Activated gamma-delta T cell treated with anti-CD3 and anti-CD28 coated beads, Interleukin-2, amount 50 U/mL, for 16 hours (primary cell): ENCODE measurements around the gene TEX14.
A peak's percentile ranks its signal among the peaks of the same experiment; 100 is the strongest.

Source experiments
- DNase-seq: peaks from one replicate; pipeline ENCODE4 v3.0.0-alpha.2; 2020; ENCODE audit warnings: low read depth

Gene TEX14, protein sequence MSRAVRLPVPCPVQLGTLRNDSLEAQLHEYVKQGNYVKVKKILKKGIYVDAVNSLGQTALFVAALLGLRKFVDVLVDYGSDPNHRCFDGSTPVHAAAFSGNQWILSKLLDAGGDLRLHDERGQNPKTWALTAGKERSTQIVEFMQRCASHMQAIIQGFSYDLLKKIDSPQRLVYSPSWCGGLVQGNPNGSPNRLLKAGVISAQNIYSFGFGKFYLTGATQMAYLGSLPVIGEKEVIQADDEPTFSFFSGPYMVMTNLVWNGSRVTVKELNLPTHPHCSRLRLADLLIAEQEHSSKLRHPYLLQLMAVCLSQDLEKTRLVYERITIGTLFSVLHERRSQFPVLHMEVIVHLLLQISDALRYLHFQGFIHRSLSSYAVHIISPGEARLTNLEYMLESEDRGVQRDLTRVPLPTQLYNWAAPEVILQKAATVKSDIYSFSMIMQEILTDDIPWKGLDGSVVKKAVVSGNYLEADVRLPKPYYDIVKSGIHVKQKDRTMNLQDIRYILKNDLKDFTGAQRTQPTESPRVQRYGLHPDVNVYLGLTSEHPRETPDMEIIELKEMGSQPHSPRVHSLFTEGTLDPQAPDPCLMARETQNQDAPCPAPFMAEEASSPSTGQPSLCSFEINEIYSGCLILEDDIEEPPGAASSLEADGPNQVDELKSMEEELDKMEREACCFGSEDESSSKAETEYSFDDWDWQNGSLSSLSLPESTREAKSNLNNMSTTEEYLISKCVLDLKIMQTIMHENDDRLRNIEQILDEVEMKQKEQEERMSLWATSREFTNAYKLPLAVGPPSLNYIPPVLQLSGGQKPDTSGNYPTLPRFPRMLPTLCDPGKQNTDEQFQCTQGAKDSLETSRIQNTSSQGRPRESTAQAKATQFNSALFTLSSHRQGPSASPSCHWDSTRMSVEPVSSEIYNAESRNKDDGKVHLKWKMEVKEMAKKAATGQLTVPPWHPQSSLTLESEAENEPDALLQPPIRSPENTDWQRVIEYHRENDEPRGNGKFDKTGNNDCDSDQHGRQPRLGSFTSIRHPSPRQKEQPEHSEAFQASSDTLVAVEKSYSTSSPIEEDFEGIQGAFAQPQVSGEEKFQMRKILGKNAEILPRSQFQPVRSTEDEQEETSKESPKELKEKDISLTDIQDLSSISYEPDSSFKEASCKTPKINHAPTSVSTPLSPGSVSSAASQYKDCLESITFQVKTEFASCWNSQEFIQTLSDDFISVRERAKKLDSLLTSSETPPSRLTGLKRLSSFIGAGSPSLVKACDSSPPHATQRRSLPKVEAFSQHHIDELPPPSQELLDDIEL (N-terminal part only)

DNA sequence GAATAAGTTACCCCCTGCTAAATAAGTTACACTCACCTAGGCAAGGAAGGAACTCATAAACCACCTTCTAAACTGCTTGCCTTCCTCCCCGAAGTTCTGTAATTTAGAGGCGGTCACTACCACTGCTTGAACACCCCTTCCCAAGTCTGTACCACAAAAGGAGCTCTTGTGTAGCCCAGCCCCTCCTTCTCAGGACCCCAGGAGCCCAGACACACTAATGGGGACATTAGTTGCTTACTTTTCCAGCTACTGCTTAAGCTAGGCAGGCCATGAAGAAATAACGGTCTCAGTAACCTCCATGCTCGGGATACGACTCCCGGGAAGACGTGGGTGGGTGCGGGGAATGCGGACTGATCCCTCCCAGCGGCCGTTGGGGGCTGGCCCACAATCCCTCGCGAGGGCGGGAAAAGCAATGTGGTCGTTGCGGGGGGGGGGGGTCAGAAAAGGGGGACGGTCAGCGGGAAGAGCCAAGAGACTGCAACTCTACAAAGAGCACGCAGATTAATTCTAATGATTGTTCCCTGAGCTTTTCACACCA is at the start of gene TEX14:
Gene TEX14, minus strand, starts transcription at position 345 of the 538 bp plus-strand sequence. CDS start 40,044 bp downstream, outside the sequence.
- DNase-seq, result no peak

DNA sequence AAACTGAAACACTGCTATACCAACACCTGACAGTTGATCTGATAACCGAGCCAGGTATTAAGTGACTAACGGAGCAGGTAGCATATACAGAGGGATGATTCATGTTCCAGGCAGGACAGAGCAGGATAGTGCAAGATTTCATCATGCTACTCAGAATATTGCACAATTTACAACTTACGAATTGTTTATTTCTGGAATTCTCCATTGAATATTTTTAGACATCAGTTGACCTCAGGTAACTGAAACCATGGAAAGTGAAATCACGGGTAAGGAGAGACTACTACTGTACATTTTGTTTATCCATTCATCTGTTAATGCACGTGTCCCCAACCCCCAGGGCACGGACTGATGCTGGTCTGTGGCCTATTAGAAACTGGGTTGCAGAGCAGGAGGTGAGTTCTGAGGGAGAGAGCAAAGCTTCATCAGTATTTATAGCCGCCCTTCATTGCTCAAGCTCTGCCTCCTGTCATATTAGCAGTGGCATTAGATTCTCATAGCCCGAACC is 49.3 kb upstream of the TEX14 start:
- DNase-seq, result no peak

DNA sequence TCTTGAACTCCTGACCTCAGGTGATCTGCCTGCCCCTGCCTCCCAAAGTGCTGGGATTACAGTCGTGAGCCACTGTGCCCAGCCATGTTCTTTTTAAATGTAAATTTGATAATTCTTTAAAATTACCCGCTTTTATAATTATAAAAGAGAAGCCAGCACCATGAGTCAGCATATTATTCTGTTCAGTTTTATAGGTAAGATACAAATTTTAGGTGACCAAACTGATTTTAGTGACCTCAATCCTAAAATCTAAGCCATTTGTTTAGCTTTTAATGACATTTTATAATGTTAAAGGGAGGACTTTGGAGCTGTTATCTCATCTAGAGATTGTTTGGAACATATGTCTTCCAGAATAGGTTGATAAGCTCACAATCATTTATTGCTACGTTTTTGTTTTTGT is 43.0 kb upstream of the TEX14 start:
- no peak for DNase-seq

DNA sequence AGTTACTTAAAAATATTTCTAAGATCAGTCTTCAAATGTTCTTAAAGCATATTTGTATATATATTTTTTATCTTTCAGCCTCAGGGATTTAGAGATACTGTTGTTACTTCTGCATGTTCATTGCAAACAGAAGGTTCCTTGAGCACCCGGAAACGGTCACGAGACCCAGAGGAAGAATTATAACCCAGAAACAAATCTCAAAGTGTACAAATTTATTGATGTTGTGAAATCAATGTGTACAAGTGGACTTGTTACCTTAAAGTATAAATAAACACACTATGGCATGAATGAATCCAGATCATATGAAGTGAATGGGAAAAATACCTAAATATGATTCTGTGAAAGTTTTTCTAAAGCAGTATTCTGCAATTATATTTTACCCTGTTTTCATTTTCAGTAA is 42.2 kb upstream of the TEX14 start:
- DNase-seq, result no peak

DNA sequence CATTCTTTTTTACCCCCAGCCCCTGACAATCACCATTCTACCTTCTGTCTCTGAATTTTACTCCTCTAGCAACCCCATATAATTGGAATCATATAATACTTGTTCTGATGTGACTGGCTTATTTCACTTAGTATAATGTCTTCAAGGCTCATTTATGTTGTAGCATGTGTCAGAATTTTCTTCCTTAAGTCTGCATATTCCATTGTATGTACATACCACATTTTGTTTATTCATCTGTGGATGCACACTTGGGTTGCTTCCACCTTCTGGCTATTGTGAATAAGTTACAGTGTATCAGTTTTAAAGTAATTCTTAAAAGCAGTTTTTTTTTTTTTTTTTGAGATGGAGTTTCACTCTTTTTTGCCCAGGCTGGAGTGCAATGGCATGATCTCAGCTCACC is 39.1 kb upstream of the TEX14 start:
- DNase-seq, result no peak

DNA sequence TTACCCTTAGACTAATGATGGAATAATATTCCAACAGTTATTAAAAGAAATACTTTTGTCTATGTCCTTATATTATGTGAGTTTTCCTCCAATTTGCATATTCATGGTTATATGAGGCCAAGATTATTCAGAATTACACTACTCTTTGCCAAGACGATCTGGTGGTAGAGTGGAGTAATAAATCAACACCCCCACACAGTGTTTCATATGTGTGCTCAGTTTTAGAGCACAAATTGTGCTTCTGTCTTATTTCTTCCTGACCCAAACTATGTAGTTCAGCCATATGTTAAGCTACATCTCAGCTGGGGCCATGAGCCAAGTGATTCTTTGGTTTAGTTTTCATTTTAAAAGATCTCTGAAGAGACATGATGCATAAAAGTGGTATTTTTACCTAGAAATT is 37.0 kb upstream of the TEX14 start:
- no peak for DNase-seq

DNA sequence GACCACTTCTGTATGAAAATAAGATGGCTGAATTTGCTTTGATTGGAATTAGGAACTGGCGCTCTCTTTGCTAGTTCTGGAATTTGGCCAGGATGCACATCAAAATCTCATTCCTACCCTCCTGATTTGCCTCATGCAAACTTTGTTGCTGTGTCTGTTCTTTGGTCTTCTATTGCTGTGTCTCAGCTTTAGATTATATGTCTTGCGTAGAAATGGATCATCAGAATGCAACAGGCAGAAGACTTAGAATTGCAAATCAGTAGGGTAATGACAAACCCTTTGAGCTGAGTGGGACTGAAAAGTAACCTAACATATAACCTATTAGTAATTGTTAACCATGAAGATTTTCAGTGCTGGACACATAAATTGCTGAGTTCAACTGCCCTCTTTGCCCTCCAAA is 30.9 kb upstream of the TEX14 start:
- DNase-seq, result no peak

DNA sequence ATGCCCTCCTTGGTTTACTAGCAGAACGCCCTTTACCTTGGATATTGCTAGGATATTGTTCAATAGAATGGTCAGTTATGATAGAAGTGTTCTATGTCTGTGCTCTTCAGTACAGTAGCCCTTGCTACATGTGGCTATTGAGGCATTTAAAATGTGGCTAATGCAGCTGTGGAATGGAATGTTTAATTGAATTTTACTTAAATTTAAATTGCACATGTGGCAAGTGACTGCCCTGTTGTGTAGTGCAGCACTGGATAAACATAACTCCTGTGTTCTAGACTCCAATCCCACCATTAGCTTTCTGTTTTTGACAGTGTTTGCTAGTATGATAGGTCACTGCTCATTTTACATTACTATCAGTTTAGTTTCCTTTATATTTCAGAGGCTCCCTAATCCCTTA is 30.4 kb upstream of the TEX14 start:
- DNase-seq, result no peak

DNA sequence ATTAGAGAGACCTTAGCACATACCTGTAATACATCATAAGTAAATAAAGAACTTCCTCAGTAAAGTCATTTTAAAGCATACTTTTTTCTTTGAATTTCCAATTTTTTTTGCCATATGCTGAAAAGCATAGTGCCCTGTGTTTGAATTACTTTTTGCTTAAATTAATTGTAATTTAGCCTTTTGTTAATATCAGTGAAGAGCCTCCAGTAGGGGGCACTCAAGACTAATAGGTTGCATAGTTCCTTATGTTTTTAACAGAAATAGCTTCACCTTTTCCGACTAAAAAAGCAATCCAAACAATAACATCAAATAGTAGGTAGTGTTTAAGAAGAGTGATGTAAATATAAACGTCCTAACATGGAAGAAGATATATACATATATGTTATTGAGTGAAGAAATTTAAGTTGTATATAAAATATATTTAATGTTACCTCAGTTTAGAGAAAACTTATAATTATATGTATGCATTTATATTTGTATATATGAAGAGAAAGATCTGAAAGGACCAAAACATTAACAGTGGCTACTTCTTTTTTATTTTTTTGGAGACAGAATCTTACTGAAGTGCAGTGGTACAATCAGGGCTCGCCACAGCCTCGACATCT is 19.2 kb upstream of the TEX14 start:
- peak; percentile 14 for DNase-seq

DNA sequence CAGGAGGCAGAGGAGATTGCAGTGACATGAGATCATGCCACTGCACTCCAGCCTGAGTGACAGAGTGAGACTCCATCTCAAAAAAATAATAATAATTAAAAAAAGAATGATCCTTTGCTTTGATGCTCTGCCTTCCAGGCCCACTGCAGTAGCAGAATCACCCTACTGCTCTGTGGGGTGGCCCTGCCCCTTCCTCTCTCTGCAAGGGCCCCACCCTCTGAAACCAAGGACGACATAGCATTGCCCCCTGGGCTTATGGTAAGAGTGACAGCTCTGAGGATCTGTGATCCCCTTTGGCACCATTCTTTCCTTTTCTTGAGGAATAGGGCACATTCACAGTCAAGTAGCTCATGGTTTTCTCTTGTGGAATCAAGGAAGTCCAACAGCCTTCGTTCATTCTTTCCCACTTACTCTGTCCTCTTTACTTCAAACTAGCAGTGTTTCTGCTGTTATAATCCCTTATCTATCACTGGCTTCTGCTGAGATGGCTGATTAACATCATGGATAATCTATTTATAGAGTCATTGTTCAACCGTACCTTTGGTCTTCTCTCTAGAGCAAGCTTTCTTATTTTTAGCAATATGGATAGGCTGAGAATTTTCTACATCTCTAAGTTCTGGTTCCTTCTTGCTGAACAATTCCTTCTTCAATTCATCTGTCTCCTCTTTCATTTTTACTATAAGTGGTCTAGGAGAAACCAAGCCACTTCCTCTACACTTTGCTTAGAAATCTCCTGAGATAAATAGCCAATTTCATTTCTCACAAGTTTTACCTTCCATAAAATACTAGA is 14.7 kb upstream of the TEX14 start:
- DNase-seq, result no peak

DNA sequence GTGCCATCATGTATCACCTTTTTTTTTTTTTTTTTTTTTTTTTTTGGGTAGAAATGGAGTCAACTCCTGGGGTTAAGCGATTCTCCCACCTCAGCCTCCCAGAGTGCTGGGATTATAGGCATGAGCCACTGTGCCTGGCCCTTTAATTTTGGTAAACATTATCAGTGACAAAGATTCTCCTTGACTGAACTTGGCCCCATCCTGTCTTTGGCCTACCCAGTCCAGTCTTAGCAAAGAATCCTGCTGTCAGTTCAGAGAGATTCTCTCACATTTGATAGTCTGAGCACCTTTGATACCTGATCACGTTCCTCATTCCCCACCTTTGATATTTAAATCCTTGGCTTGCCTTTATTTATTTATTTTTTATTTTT is 12.1 kb upstream of the TEX14 start:
- no peak for DNase-seq

DNA sequence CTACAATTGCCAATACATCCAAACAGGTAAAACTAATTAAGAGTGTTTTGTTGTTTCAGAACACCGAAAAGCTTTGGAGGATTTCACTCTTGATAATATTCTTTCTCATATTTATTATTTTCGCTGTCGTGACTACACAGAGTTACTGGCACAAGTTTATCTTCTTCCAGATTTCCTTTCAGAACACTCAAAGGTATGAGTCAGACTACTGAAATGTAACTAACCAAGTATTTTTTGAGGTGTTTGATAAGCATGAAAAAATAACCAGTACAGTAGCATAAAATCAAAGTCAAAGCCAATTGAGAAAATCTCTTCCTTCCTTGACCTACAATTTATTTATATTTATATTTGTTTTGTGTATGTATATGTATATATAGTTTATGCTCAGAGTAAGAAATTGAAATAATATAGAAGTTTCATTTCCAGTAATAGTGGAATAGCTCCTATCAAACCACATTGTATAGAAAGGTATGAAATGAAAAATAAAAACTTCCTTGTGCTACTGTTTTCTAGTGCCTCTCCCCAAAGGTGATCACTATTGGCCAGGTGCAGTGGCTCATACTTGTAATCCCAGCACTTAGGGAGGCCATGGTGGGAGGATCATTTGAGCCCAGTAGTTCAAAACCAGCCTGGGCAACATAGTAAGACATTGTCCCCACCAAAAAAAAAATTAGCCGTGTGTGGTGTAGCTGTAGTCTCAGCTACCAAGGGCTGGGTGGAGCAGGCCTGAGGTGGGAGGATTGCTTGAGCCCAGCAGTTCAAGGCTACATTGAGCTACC is 11.5 kb upstream of the TEX14 start:
- no peak for DNase-seq

DNA sequence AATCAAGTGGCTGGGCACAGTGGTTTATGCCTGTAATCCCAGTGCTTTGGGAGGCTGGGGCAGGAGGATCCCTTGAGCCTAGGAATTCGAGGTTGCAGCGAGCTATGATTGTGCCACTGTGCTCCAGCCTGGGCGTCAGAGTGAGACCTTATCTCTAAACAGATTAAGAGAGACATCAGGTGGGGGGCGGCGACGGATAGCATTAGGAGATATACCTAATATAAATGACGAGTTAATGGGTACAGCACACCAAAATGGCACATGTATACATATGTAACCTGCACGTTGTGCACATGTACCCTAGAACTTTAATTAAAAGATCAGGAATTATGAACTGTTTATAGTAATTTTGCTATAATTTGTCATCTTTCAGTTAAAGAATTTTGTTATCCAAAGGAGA is 10.9 kb upstream of the TEX14 start:
- DNase-seq, result no peak

DNA sequence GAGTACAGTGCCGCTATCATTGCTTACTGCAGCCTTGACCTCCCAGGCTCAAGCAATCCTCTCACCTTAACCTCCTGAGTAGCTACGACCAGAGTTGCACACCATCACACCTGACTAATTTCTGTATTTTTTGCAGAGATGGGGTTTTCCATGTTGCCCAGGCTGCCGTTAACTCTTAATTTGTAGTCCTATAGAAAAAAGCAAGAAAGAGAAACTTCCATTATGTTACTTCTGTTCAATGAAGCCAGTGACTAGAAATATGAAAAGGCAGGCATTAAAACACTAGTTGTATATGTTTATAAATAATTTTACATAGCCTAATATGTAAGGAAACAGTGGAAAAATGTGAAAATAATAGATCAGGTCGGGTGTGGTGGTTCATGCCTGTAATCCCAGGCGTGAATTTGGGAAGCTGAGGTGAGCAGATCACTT is 10.2 kb upstream of the TEX14 start:
- no peak for DNase-seq

DNA sequence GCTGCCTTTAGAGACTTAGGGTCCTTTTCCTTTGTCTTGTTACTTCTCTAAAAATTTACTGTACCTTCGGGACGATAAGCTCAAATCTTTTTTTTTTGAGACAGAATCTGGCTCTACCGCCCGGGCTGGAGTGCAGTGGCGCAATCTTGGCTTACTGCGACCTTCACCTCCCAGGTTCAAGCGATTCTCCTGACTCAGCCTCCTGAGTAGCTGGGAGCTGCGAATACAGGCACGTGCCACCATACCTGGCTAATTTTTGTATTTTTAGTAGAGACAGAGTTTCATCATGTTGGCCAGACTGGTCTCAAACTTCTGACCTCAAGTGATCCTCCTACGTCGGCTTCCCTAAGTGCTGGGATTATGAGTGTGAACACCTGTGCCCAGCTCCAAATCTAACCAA is 7.9 kb upstream of the TEX14 start:
- no peak for DNase-seq

DNA sequence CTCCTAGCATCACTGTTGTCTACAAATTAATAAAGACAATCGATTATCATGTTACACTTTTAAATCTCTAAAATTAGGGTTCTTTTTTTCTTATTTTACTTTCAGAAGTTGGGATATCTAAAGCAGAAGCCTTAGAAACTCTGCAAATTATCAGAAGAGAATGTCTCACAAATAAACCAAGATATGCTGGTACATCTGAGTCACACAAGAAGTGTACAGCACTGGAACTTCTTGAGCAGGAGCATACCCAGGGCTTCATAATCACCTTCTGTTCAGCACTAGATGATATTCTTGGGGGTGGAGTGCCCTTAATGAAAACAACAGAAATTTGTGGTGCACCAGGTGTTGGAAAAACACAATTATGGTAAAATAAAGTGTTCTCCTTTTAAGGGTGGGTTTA is 3.0 kb upstream of the TEX14 start:
- no peak for DNase-seq

DNA sequence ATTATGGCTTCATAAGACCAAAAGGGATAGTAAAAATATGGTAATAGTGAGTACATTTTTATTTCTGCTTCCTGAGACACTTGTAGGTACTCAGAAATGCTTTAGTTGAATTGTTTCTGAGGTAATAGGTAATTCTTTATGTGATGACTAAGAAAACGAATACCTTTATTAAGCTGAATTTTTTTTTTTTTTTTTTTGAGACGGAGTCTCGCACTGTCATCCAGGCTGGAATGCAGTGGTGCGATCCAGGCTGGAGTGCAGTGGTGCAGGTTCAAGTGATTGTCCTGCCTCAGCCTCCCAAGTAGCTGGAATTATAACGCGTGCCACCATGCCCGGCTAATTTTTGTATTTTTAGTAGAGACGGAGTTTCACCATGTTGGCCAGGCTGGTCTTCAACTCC is 2.5 kb upstream of the TEX14 start:
- no peak for DNase-seq

DNA sequence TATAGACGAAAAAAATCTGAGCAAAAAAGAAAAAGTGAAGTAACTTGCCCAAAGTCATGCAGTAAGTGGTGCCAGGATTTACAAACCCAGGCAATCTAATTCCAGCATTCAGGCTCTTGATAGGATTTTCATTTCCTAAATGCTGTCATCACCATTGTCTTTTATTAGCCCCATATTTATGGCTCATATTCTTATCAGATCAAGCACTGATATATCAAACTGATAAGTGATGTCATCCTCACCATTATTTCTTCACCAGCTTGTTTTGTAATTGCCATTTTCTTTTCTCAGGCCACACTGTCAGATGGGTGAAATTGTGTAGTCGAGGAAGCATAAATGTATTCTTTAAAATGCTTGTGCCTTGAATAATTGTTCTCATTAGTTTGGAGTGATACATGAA is 1.9 kb upstream of the TEX14 start:
- no peak for DNase-seq

DNA sequence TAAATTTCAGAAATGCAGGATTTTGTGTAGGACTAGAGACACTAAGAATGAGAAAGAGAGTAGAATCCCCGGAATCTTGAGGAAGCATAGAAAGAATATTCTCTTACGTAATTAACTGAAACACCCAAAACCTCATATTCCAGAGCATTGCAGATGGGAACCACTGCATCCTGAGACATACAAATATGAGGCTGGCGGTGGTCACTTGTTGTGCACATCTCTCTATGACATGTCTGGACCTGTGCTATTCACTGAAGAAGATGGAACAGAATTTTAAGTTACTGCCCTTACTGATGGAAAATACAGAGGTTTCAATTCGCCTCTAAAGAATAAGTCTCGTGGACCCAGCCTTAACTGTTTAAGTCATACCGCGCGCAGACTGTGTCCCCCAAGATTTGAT is 1.4 kb upstream of the TEX14 start:
- no peak for DNase-seq
